Measurements from ENCODE around the gene EGFLAM. TPM values are rescaled to one million over a fixed set of nuclear protein-coding genes. Genes with fewer than 3 reads are reported as not detected.
"Not testable (repeated sequence)": the region's sequence is repeated elsewhere in the genome, so short reads cannot be mapped to it uniquely, and the experiment has no call there.

Gene EGFLAM
- total and polyA plus RNA-seq, 2 experiments from 2014 or later: 0.24 to 1.9 TPM

DNA sequence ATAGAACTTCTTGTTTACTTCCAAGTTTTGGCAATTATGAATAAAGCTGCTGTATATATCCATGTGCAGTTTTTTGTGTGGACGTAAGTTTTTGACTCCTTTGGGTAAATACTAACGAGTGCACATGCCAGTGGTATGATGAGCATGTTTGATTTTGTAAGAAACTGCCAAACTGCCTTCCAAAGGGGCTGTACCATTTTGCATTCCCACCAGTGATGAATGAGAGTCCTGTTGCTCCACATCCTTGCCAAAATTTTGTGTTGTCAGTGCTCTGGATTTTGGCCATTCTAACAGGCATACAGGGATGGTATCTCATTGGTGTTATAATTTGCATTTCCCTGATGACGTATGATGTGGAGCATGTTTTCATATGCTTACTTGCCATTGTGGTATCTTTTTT, 73.5 kb downstream of the EGFLAM start:
- Histone ChIP-seq H3F3A (replicated peaks; ENCODE audit: low read depth) (no peaks in the 10 kb centered on the region), H3K27ac (ENCODE audit: low read depth) (no peak overlapping the region), H3K79me2 (replicated peaks; ENCODE audit: insufficient read depth) (no peaks in the 10 kb centered on the region), H3K36me3 (ENCODE audit: insufficient read depth) (no peaks in the 10 kb centered on the region), H3K4me1 (ENCODE audit: insufficient read depth) (no peaks in the 10 kb centered on the region), H3K9me2 (ENCODE audit: insufficient read depth) (peaks cover 9% of the 10 kb centered on the region), H3K4me2 (no peak overlapping the region), H3K27me3 (ENCODE audit: insufficient read depth) (no peaks in the 10 kb centered on the region), H4K20me1 (replicated peaks; ENCODE audit: insufficient read depth) (no peaks in the 10 kb centered on the region), H2AFZ (no peak overlapping the region), H3K4me3 (no peak overlapping the region)
- no peaks in the 10 kb centered on the region for H3K36me3 Mint-ChIP-seq (ENCODE audit: low read depth)
- peaks cover 17% of the 10 kb centered on the region for H3K9me3 Mint-ChIP-seq
- H3K27me3 Mint-ChIP-seq (ENCODE audit: insufficient read depth, low read depth, poor library complexity): peaks cover 2% of the 10 kb centered on the region
- H3K4me1 Mint-ChIP-seq: peaks cover 4% of the 10 kb centered on the region; the same call in 2 of the 3 replicates
- no peak for ATAC-seq
- no peak for DNase-seq (ENCODE audit: low spot score)
- no peak for TF ChIP-seq POLR2AphosphoS5 (IDR thresholded peaks at IDR 0.05; ENCODE audit: low read depth)
- TF ChIP-seq ZNF462 (CRISPR knock-in tag; IDR thresholded peaks at IDR 0.05): no peak
- TF ChIP-seq ETS1 (IDR thresholded peaks at IDR 0.05): no peak
- no peak for TF ChIP-seq REST (IDR thresholded peaks at IDR 0.05; ENCODE audit: unreplicated experiment)
- no peak for TF ChIP-seq ZNF114 (CRISPR knock-in tag; IDR thresholded peaks at IDR 0.05)
- TF ChIP-seq, protein P1, sequence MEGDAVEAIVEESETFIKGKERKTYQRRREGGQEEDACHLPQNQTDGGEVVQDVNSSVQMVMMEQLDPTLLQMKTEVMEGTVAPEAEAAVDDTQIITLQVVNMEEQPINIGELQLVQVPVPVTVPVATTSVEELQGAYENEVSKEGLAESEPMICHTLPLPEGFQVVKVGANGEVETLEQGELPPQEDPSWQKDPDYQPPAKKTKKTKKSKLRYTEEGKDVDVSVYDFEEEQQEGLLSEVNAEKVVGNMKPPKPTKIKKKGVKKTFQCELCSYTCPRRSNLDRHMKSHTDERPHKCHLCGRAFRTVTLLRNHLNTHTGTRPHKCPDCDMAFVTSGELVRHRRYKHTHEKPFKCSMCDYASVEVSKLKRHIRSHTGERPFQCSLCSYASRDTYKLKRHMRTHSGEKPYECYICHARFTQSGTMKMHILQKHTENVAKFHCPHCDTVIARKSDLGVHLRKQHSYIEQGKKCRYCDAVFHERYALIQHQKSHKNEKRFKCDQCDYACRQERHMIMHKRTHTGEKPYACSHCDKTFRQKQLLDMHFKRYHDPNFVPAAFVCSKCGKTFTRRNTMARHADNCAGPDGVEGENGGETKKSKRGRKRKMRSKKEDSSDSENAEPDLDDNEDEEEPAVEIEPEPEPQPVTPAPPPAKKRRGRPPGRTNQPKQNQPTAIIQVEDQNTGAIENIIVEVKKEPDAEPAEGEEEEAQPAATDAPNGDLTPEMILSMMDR (conservative IDR thresholded peaks at IDR 0.05; ENCODE audit: low read depth in 2 of 2): no peak
- TF ChIP-seq EZH2phosphoT487 (IDR thresholded peaks at IDR 0.05; ENCODE audit: unreplicated experiment): no peak
- TF ChIP-seq STAT1 (IDR thresholded peaks at IDR 0.05; ENCODE audit: unreplicated experiment): no peak
- no peak for TF ChIP-seq JUNB (IDR thresholded peaks at IDR 0.05; ENCODE audit: unreplicated experiment)
- no peak overlapping the region for H3K27ac Mint-ChIP-seq
- H3K4me3 Mint-ChIP-seq: no peak overlapping the region

DNA sequence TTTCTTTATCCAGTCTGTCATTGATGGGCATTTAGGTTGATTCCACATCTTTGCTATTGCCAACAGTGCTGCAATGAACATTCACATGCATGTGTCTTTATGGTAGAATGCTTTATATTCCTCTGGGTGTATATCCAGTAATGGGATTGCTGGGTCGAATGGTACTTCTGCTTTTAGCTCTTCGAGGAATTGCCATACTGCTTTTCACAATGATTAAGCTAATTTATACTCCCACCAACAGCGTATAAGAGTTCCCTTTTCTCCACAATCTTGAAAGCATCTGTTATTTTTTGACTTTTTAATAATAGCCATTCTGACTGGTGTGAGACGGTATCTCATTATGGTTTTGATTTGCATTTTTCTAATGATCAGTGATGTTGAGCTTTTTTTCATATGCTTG, 74.8 kb downstream of the EGFLAM start:
- H3K4me1 ChIP-seq (ENCODE audit: insufficient read depth); ATAC-seq; H3K27me3 ChIP-seq (ENCODE audit: insufficient read depth); H3K4me2 ChIP-seq; H3K79me2 ChIP-seq (replicated peaks; ENCODE audit: insufficient read depth); H3K27ac ChIP-seq (ENCODE audit: low read depth); H3F3A ChIP-seq (replicated peaks; ENCODE audit: low read depth); H3K4me3 ChIP-seq; H3K4me3 Mint-ChIP-seq; H3K36me3 ChIP-seq (ENCODE audit: insufficient read depth); DNase-seq (ENCODE audit: low spot score); H3K36me3 Mint-ChIP-seq (ENCODE audit: low read depth); H3K9me2 ChIP-seq (ENCODE audit: insufficient read depth); H3K4me1 Mint-ChIP-seq; H3K27me3 Mint-ChIP-seq (ENCODE audit: insufficient read depth, low read depth, poor library complexity); H3K27ac Mint-ChIP-seq; H4K20me1 ChIP-seq (replicated peaks; ENCODE audit: insufficient read depth); H2AFZ ChIP-seq: not testable (repeated sequence)
- peaks cover 17% of the 10 kb centered on the region for H3K9me3 Mint-ChIP-seq

Data from GM23338 (cell line).